Body of pancreas (tissue), 4 donors: ENCODE measurements around the gene CHM. TPM values are rescaled to one million over a fixed set of nuclear protein-coding genes. Genes with fewer than 3 reads are reported as not detected.
"Not testable (repeated sequence)": the region's sequence is repeated elsewhere in the genome, so short reads cannot be mapped to it uniquely, and the experiment has no call there.

ENCODE experiments used
- ATAC-seq: fragments of 150-250 bp; one replicate; pipeline ENCODE4 v1.9.1; 2016
- DNase-seq, 4 donors: peaks; one replicate each; pipeline ENCODE4 v3.0.0-alpha.2; 2019
- H3K27ac ChIP-seq, 4 donors: fragments of 200-600 bp; sonication (generic); 1 replicate in 3 of 4; 2 replicates in 1 of 4; pipeline versions ENCODE4 v1.5.1 to v1.6.1; 2016 to 2019; ENCODE audit warnings: mild to moderate bottlenecking in 1 of 4, mixed read lengths in 1 of 4, moderate library complexity in 1 of 4
- H3K27me3 ChIP-seq, 2 donors: fragments of 200-600 bp; sonication (generic); one replicate each; pipeline ENCODE4 v1.6.0; 2016; ENCODE audit warnings: mild to moderate bottlenecking in 1 of 2
- H3K36me3 ChIP-seq, 2 donors: fragments of 200-600 bp; sonication (generic); replicated peaks in 1 of 2; 2 replicates each; pipeline ENCODE4 v1.5.1; 2016; ENCODE audit warnings: low read depth in 2 of 2; ENCODE audit not compliant: insufficient read depth in 1 of 2
- H3K4me1 ChIP-seq: fragments of 200-600 bp; sonication (generic); one replicate; pipeline ENCODE4 v1.6.0; 2016
- H3K4me3 ChIP-seq, 2 donors: fragments of 200-600 bp; sonication (generic); 1 replicate in 1 of 2; 2 replicates in 1 of 2; pipeline ENCODE4 v1.5.1; 2016 to 2019
- H3K9me3 ChIP-seq, 3 donors: fragments of 200-600 bp; sonication (generic); 1 replicate in 2 of 3; 2 replicates in 1 of 3; pipeline ENCODE4 v1.5.1; 2016
- POLR2A ChIP-seq, 3 donors: fragments of 450-650 bp; IDR thresholded peaks; one replicate each; pipeline ENCODE4 v1.6.1; 2016; ENCODE audit warnings: antibody characterized with exemption in 3 of 3, mild to moderate bottlenecking in 2 of 3
- WGBS, 2 donors: methylation state at CpG; one replicate each; pipeline ENCODE4 v1.1.5; 2017; 5-methylcytosine and 5-hydroxymethylcytosine counted together
- intact Hi-C: fragments of 100-400 bp; cut with DNase I; formaldehyde crosslinking; loops from one replicate; pipeline ENCODE4 v1.15.1; 2023
- total RNA-seq, 2 donors: library from RNA; depleted of rRNA; stranded (reverse); fragments of >200 nt; gene quantifications; one replicate each; pipeline ENCODE4 v1.1.0, GENCODE V29; 2016
- TF ChIP-seq, protein P1 (sequence below), 7 experiments: fragments of 450-650 bp in 4 of 7; fragments of 200-600 bp in 3 of 7; sonication (generic) in 3 of 7; IDR thresholded peaks; one replicate each; pipeline ENCODE4 v1.5.1; 2016 to 2019; ENCODE audit warnings: antibody characterized with exemption in 7 of 7

Gene CHM
- total RNA-seq, 2 donors from 2014 or later, result 7.9 to 11.2 TPM

DNA sequence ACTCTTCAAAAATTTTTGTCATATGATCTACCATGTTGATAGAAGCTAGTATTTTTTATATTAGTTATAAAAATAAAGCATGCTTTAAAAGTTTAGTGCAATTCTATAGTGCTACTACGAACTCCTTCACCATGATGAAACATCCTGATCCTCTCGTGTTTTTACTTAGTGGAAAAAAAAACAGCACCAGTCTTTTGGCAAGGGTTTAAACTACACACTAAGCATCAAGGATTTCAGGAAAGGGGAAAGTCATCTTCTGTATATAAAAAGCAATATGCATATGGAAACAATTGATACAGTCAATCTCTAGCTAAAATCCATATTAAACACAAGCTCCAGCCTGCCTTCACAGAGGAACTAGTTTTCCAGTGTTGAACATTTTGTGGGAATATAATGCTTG, 18.7 kb downstream of the CHM start:
- H3K36me3 ChIP-seq, result no peaks in the 10 kb centered on the region
- no peak for TF ChIP-seq POLR2A (IDR thresholded peaks at IDR 0.05)
- TF ChIP-seq, protein P1, sequence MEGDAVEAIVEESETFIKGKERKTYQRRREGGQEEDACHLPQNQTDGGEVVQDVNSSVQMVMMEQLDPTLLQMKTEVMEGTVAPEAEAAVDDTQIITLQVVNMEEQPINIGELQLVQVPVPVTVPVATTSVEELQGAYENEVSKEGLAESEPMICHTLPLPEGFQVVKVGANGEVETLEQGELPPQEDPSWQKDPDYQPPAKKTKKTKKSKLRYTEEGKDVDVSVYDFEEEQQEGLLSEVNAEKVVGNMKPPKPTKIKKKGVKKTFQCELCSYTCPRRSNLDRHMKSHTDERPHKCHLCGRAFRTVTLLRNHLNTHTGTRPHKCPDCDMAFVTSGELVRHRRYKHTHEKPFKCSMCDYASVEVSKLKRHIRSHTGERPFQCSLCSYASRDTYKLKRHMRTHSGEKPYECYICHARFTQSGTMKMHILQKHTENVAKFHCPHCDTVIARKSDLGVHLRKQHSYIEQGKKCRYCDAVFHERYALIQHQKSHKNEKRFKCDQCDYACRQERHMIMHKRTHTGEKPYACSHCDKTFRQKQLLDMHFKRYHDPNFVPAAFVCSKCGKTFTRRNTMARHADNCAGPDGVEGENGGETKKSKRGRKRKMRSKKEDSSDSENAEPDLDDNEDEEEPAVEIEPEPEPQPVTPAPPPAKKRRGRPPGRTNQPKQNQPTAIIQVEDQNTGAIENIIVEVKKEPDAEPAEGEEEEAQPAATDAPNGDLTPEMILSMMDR (IDR thresholded peaks at IDR 0.05), result no peak
- no peak overlapping the region for H3K4me3 ChIP-seq
- no peaks in the 10 kb centered on the region for H3K9me3 ChIP-seq
- no peaks in the 10 kb centered on the region for H3K27me3 ChIP-seq
- WGBS, 2 donors, result 60 to 65% methylated on average over 2 of the region's 2 CpGs
- H3K27ac ChIP-seq, result no peak overlapping the region
- DNase-seq, result no peak
- peaks cover 6% of the 10 kb centered on the region for H3K4me1 ChIP-seq
- intact Hi-C loops, result no loop called here
- no peak for ATAC-seq

DNA sequence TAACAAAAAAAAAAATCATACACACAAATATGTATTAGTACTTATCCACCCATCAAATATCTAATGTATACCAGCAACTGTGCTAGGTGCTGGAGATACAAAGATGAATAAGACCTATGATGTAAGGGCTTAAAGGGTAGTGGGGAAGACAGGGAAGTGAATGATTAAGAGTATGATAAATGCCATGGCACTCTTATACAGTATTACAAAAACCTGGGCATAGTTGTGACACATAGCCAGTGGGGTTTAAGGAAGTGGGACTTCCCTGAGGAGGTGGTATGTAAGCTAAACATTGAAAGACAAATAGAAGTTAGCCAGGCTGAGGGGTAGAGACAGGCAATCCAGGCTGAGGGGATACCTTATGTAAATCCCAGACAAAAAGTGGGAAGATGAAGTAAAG, 23.5 kb downstream of the CHM start:
- no peak for ATAC-seq
- intact Hi-C loops, result no loop called here
- no peaks in the 10 kb centered on the region for H3K27me3 ChIP-seq

DNA sequence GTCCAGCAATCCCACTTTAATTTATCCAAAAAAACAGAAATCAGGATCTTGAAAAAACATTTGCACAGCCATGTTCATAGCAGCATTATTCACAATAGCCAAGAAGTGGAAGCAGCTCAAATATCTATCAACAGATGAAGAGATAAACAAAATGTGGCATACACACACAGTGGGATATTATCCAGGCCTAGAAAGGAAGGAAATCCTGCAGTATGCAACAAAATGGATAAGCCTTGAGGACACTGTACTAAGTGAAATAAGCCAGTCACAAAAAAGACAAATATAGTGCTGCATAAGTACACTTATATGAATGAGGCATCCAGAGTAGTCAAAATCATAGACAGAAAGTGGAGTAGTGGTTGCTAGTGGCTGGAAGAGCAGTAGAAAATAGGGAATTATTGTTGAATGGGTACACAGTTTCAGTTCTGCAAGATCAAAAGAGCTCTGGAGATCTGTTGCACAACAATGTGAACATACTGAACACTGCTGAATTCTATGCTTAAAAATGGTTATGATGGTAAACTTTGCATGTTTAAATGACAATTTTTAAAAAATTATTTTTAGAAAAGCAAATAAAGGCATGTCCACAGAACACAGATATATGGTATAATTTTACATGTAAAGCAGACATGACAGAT, 25.6 kb downstream of the CHM start:
- ATAC-seq, result no peak
- Histone ChIP-seq H3K27ac (no peak overlapping the region), H3K9me3 (no peaks in the 10 kb centered on the region), H3K4me3 (no peak overlapping the region), H3K4me1 (no peaks in the 10 kb centered on the region), H3K36me3 (no peaks in the 10 kb centered on the region), H3K27me3 (no peaks in the 10 kb centered on the region)
- DNase-seq, result no peak
- intact Hi-C loops, result no loop called here
- no peak for TF ChIP-seq POLR2A (IDR thresholded peaks at IDR 0.05)
- TF ChIP-seq, protein P1 (IDR thresholded peaks at IDR 0.05), result no peak

More for the DNA sequence above, 23.5 kb downstream of the CHM start:
- Histone ChIP-seq H3K27ac (no peak overlapping the region), H3K4me3 (no peak overlapping the region), H3K36me3 (no peaks in the 10 kb centered on the region), H3K9me3 (no peaks in the 10 kb centered on the region), H3K4me1 (no peaks in the 10 kb centered on the region)
- no peak for TF ChIP-seq POLR2A (IDR thresholded peaks at IDR 0.05)
- TF ChIP-seq, protein P1 (IDR thresholded peaks at IDR 0.05), result no peak
- DNase-seq, result no peak

DNA sequence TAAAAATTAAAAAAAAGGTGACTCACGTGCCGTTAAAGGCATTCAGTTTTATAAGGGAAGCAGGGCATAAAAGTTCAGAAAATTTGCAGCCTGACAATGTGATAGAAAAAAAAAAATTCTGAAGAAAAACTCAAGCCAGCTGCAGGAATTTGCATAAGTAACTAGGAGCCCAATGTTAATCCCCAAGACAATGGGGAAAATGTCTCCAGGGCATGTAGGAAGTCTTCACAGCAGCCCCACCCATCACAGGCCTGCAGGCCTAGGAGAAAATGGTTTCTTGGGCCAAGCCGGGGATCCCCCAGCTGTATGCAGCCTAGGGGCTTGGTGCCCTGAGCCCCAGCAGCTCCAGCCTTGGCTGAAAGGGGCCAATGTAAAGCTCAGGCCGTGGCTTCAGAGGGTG, 31.2 kb downstream of the CHM start:
- H3K27ac ChIP-seq, result no peak overlapping the region
- DNase-seq (no peak), ATAC-seq (no peak)
- H3K4me1 ChIP-seq, result no peaks in the 10 kb centered on the region
- TF ChIP-seq POLR2A (IDR thresholded peaks at IDR 0.05), result no peak
- TF ChIP-seq, protein P1 (IDR thresholded peaks at IDR 0.05), result no peak
- WGBS, 2 donors, result 95 to 96% methylated on average over 2 to 4 of the region's 4 CpGs
- H3K9me3 ChIP-seq, result no peaks in the 10 kb centered on the region
- H3K27me3 ChIP-seq, result no peaks in the 10 kb centered on the region
- no peak overlapping the region for H3K4me3 ChIP-seq
- H3K36me3 ChIP-seq, result no peaks in the 10 kb centered on the region
- intact Hi-C loops, result no loop called here

DNA sequence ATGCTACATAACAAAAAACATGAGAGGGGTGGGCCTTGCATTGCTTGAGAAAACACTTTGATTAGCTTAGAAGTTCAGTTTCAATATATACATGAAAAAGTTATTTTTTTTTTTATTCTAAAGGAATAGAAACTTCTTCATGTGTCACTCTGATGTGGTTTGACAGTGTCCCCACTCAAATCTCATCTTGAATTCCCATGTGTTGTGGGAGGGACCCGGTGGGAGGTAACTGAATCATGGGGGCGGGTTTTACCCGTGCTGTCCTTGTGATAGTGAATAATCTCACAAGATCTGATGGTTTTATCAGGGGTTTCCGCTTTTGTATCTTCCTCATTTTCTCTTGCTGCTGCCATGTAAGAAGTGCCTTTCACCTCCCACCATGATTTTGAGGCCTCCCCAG, 32.4 kb downstream of the CHM start:
- H3K27ac ChIP-seq, H3K9me3 ChIP-seq, intact Hi-C loops, H3K27me3 ChIP-seq, ATAC-seq, H3K36me3 ChIP-seq, H3K4me3 ChIP-seq, DNase-seq, H3K4me1 ChIP-seq: not testable (repeated sequence)
- 89 to 100% methylated on average over 4 of the region's 4 CpGs for WGBS, 2 donors
